ENCODE measurements around the gene ZNF688. TPM values are rescaled to one million over a fixed set of nuclear protein-coding genes. Genes with fewer than 3 reads are reported as not detected.
A peak's percentile ranks its signal among the peaks of the same experiment; 100 is the strongest.

ZNF688 gene
- total and polyA plus RNA-seq, 4 donors = 3.4 to 8.9 (median 4.8) TPM

- H3K9ac ChIP-seq (ENCODE audit: low read depth in 1 of 2, low read length in 2 of 2) = no peak overlapping the region
- H3K27me3 ChIP-seq (ENCODE audit: control insufficient read depth in 4 of 4, insufficient read depth in 4 of 4, low read length in 3 of 4) = no peaks in the 10 kb centered on the region
- H3K36me3 ChIP-seq (ENCODE audit: control insufficient read depth in 4 of 4, insufficient read depth in 3 of 4, low read depth in 1 of 4, low read length in 3 of 4) = no peaks in the 10 kb centered on the region
- no peak overlapping the region for H3K27ac ChIP-seq (ENCODE audit: low read depth in 1 of 2, low read length in 2 of 2)
- peaks cover 2 to 25% (median 20%) of the 10 kb centered on the region in 4 donors for H3K4me1 ChIP-seq (ENCODE audit: control insufficient read depth in 4 of 4, insufficient read depth in 4 of 4, low read length in 3 of 4)
- H3K4me3 ChIP-seq (ENCODE audit: low read depth in 1 of 3, low read length in 3 of 3) = no peak overlapping the region
- DNase-seq (ENCODE audit: low spot score) = no peak
- WGBS = 83% methylated on average over 3 of the region's 3 CpGs
- TF ChIP-seq RXRA (IDR thresholded peaks at IDR 0.05) = no peak
- no peak for TF ChIP-seq SP1 (IDR thresholded peaks at IDR 0.05)
- TF ChIP-seq TAF1 (conservative IDR thresholded peaks at IDR 0.05) = no peak
- TF ChIP-seq EGR1 (IDR thresholded peaks at IDR 0.05; ENCODE audit: low read depth in 2 of 2) = no peak
- no peak for TF ChIP-seq JUND (IDR thresholded peaks at IDR 0.05)
- TF ChIP-seq HNF4G (IDR thresholded peaks at IDR 0.05) = no peak
- no peak for TF ChIP-seq CTCF (IDR thresholded peaks at IDR 0.05; ENCODE audit: low read depth, low read length, missing input control)
- no peaks in the 10 kb centered on the region for H3K9me3 ChIP-seq (ENCODE audit: control insufficient read depth in 4 of 4, low read length in 3 of 4)
Observed at GRCh38 chr16:30620169-30620568, 48.7 kb upstream of the ZNF688 start.

- TF ChIP-seq FOXA2 (IDR thresholded peaks at IDR 0.05) (no peak), ATF3 (IDR thresholded peaks at IDR 0.05) (no peak), RXRA (IDR thresholded peaks at IDR 0.05) (no peak), EGR1 (IDR thresholded peaks at IDR 0.05; ENCODE audit: low read depth in 2 of 2) (peak in 1 of 2 donors; percentile 20), GABPA (IDR thresholded peaks at IDR 0.05 in 1 of 2, conservative IDR thresholded peaks at IDR 0.05 in 1 of 2) (no peak)
- no peaks in the 10 kb centered on the region for H3K36me3 ChIP-seq (ENCODE audit: control insufficient read depth in 4 of 4, insufficient read depth in 3 of 4, low read depth in 1 of 4, low read length in 3 of 4)
- H3K4me1 ChIP-seq (ENCODE audit: control insufficient read depth in 4 of 4, insufficient read depth in 4 of 4, low read length in 3 of 4) = peaks cover 2 to 25% (median 20%) of the 10 kb centered on the region in 4 donors
- no peak overlapping the region for H3K9ac ChIP-seq (ENCODE audit: low read depth in 1 of 2, low read length in 2 of 2)
- H3K4me3 ChIP-seq (ENCODE audit: low read depth in 1 of 3, low read length in 3 of 3) = no peak overlapping the region
- no peak for DNase-seq (ENCODE audit: low spot score)
- 73% methylated on average over 5 of the region's 5 CpGs for WGBS
- no peaks in the 10 kb centered on the region for H3K9me3 ChIP-seq (ENCODE audit: control insufficient read depth in 4 of 4, low read length in 3 of 4)
- no peaks in the 10 kb centered on the region for H3K27me3 ChIP-seq (ENCODE audit: control insufficient read depth in 4 of 4, insufficient read depth in 4 of 4, low read length in 3 of 4)
- peak overlapping the region in 1 of 2 donors; percentile 68 for H3K27ac ChIP-seq (ENCODE audit: low read depth in 1 of 2, low read length in 2 of 2)
Observed at GRCh38 chr16:30619638-30620037, 48.1 kb upstream of the ZNF688 start.

GRCh38 chr16:30619202-30619601 is 47.7 kb upstream of the ZNF688 start:
- DNase-seq (ENCODE audit: low spot score) = no peak
- Histone ChIP-seq H3K27me3 (ENCODE audit: control insufficient read depth in 4 of 4, insufficient read depth in 4 of 4, low read length in 3 of 4) (no peaks in the 10 kb centered on the region), H3K9me3 (ENCODE audit: control insufficient read depth in 4 of 4, low read length in 3 of 4) (no peaks in the 10 kb centered on the region), H3K4me1 (ENCODE audit: control insufficient read depth in 4 of 4, insufficient read depth in 4 of 4, low read length in 3 of 4) (peaks cover 2 to 25% (median 20%) of the 10 kb centered on the region in 4 donors), H3K9ac (ENCODE audit: low read depth in 1 of 2, low read length in 2 of 2) (no peak overlapping the region), H3K27ac (ENCODE audit: low read depth in 1 of 2, low read length in 2 of 2) (peak overlapping the region in 1 of 2 donors; percentile 68), H3K4me3 (ENCODE audit: low read depth in 1 of 3, low read length in 3 of 3) (no peak overlapping the region), H3K36me3 (ENCODE audit: control insufficient read depth in 4 of 4, insufficient read depth in 3 of 4, low read depth in 1 of 4, low read length in 3 of 4) (no peaks in the 10 kb centered on the region)
- WGBS = 63% methylated on average over 4 of the region's 4 CpGs
- no peak for TF ChIP-seq HNF4G (IDR thresholded peaks at IDR 0.05)
- no peak for TF ChIP-seq FOXA1 (IDR thresholded peaks at IDR 0.05)
- TF ChIP-seq EGR1 (IDR thresholded peaks at IDR 0.05; ENCODE audit: low read depth in 2 of 2) = no peak
- TF ChIP-seq MAX (IDR thresholded peaks at IDR 0.05) = peak; percentile 66
- TF ChIP-seq NR2F2 (IDR thresholded peaks at IDR 0.05) = no peak
- peak; percentile 76 for TF ChIP-seq ATF3 (IDR thresholded peaks at IDR 0.05)
- peak; percentile 73 for TF ChIP-seq SP1 (IDR thresholded peaks at IDR 0.05)
- TF ChIP-seq YY1 (IDR thresholded peaks at IDR 0.05) = peak; percentile 77
- TF ChIP-seq FOXA2 (IDR thresholded peaks at IDR 0.05) = peak; percentile 45
- TF ChIP-seq HNF4A (conservative IDR thresholded peaks at IDR 0.05) = peak; percentile 66 to 78
- TF ChIP-seq REST (IDR thresholded peaks at IDR 0.05) = no peak
- peak; percentile 72 to 73 for TF ChIP-seq RXRA (IDR thresholded peaks at IDR 0.05)
- no peak for TF ChIP-seq TAF1 (conservative IDR thresholded peaks at IDR 0.05)
- TF ChIP-seq JUND (IDR thresholded peaks at IDR 0.05) = peak in 1 of 2 donors; percentile 47
- TF ChIP-seq GABPA (IDR thresholded peaks at IDR 0.05 in 1 of 2, conservative IDR thresholded peaks at IDR 0.05 in 1 of 2) = peak in 1 of 2 donors; percentile 36
- no peak for TF ChIP-seq CTCF (IDR thresholded peaks at IDR 0.05; ENCODE audit: low read depth, low read length, missing input control)
- peak; percentile 18 to 56 for TF ChIP-seq RAD21 (IDR thresholded peaks at IDR 0.05)

Data from liver (tissue), 9 donors.